Spleen (tissue), 11 donors: ENCODE data around the gene CHKB. TPM values are rescaled to one million over a fixed set of nuclear protein-coding genes. Genes with fewer than 3 reads are reported as not detected.
"Not testable (repeated sequence)": the region's sequence is repeated elsewhere in the genome, so short reads cannot be mapped to it uniquely, and the experiment has no call there.

Experiments used
- DNase-seq: peaks from one replicate; pipeline ENCODE4 v3.0.0-alpha.2; 2020
- H3K27ac ChIP-seq, 8 donors: fragments of 200-600 bp; sonication (generic) in 7 of 8; 1 replicate in 4 of 8; 2 replicates in 4 of 8; pipeline versions ENCODE4 v1.5.0 to v1.8.0; 2016 to 2021; ENCODE audit warnings: inconsistent platforms in 4 of 8, mild to moderate bottlenecking in 4 of 8, moderate library complexity in 1 of 8
- H3K27me3 ChIP-seq, 7 donors: fragments of 200-600 bp; sonication (generic) in 6 of 7; replicated peaks in 1 of 7; 1 replicate in 4 of 7; 2 replicates in 3 of 7; pipeline versions ENCODE4 v1.5.0 to v1.8.0; 2016 to 2021; ENCODE audit warnings: inconsistent platforms in 3 of 7, mild to moderate bottlenecking in 1 of 7
- H3K36me3 ChIP-seq, 6 donors: fragments of 200-600 bp; sonication (generic) in 5 of 6; 1 replicate in 4 of 6; 2 replicates in 2 of 6; pipeline versions ENCODE4 v1.5.0 to v1.8.0; 2016 to 2021; ENCODE audit warnings: inconsistent platforms in 2 of 6
- H3K4me1 ChIP-seq, 6 donors: fragments of 200-600 bp; sonication (generic) in 5 of 6; 1 replicate in 3 of 6; 2 replicates in 3 of 6; pipeline versions ENCODE4 v1.5.0 to v1.8.0; 2016 to 2021; ENCODE audit warnings: inconsistent platforms in 3 of 6
- H3K4me3 ChIP-seq, 8 donors: fragments of 200-600 bp; sonication (generic) in 7 of 8; 1 replicate in 4 of 8; 2 replicates in 4 of 8; pipeline versions ENCODE4 v1.5.0 to v1.8.0; 2016 to 2021; ENCODE audit warnings: inconsistent platforms in 4 of 8, mild to moderate bottlenecking in 4 of 8, moderate library complexity in 2 of 8
- H3K9me3 ChIP-seq, 8 donors: fragments of 200-600 bp; sonication (generic) in 7 of 8; 1 replicate in 4 of 8; 2 replicates in 4 of 8; pipeline versions ENCODE4 v1.5.0 to v1.8.0; 2016 to 2021; ENCODE audit warnings: inconsistent platforms in 4 of 8
- CTCF ChIP-seq, 11 experiments: fragments of 200-600 bp in 7 of 11; fragments of 450-650 bp in 4 of 11; sonication (generic) in 4 of 11; IDR thresholded peaks in 8 of 11; conservative IDR thresholded peaks in 3 of 11; 1 replicate in 7 of 11; 2 replicates in 4 of 11; pipeline versions ENCODE4 v1.4.0 to v1.8.0; 2016 to 2021; ENCODE audit warnings: antibody characterized with exemption in 11 of 11, inconsistent platforms in 4 of 11, mild to moderate bottlenecking in 1 of 11
- POLR2A ChIP-seq, 3 donors: fragments of 450-650 bp; IDR thresholded peaks; one replicate each; pipeline ENCODE4 v1.5.1; 2017; ENCODE audit warnings: antibody characterized with exemption in 3 of 3, mild to moderate bottlenecking in 1 of 3
- POLR2AphosphoS5 ChIP-seq, 3 donors: sonication (generic); formaldehyde crosslinking; IDR thresholded peaks; one replicate each; pipeline ENCODE4 v1.5.1; 2017; ENCODE audit warnings: antibody characterized with exemption in 3 of 3
- WGBS, 5 donors: extraction: QIAGEN DNeasy Blood & Tissue Kit in 3 of 5; methylation state at CpG; one replicate each; pipeline versions ENCODE4 v1.1.5 to v1.1.7; 2013 to 2018; 5-methylcytosine and 5-hydroxymethylcytosine counted together
- intact Hi-C: fragments of 100-400 bp; cut with DNase I; formaldehyde crosslinking; loops from one replicate; pipeline ENCODE4 v1.15.0; 2023; ENCODE audit warnings: low total_unique reads
- polyA plus RNA-seq, 3 donors: library from polyadenylated mRNA; stranded (reverse); fragments of 200-250 nt; gene quantifications; one replicate each; pipeline ENCODE4 v1.2.1, GENCODE V29; 2013
- total RNA-seq, 7 donors: library from RNA; depleted of rRNA in 3 of 7; stranded (reverse); fragments of >200 nt in 3 of 7; fragmentation: NEBNext Ultra II Directional in 4 of 7; extraction: Animal tissue kit (Norgen Biotek cat#: 25700) in 4 of 7; gene quantifications; one replicate each; pipeline versions ENCODE4 v1.1.0 to v1.2.1, GENCODE V29; 2016 to 2021
- donor health status: healthy with polysubstance abuse.
- donor health status: DM: no; HTN: no; CAD: no; lungs with moderate emphysema.
- donor health status: DM: no; HTN: no; CAD: no.
- donor health status: Bipolar disorder and iron deficiency.
- donor health status: healthy.
- donor health status: DM: no; HTN: no; CAD: no.
- donor health status: DM: yes; HTN: yes; CAD: no.

The CHKB gene
- total and polyA plus RNA-seq, 10 donors, result 94.4 to 502 (median 129) TPM

GRCh38 chr22:50544746-50545253 is 37.8 kb downstream of the CHKB start:
- Histone ChIP-seq H3K27me3 (peaks cover 0 to 34% (median 14%) of the 10 kb centered on the region in 7 donors), H3K4me1 (peaks cover 30 to 99% (median 66%) of the 10 kb centered on the region in 6 donors), H3K9me3 (no peaks in the 10 kb centered on the region), H3K4me3 (peak overlapping the region in 2 of 8 donors; percentile 19 to 60), H3K36me3 (no peaks in the 10 kb centered on the region), H3K27ac (peak overlapping the region; percentile 59 to 100 (median 98))
- peak; percentile 82 for DNase-seq
- no peak for TF ChIP-seq CTCF (IDR thresholded peaks at IDR 0.05 in 8 of 11, conservative IDR thresholded peaks at IDR 0.05 in 3 of 11)
- no peak for TF ChIP-seq POLR2A (IDR thresholded peaks at IDR 0.05)
- TF ChIP-seq POLR2AphosphoS5 (IDR thresholded peaks at IDR 0.05), result no peak
- intact Hi-C loops, result no loop called here
- 49 to 72% (median 50%) methylated on average over 5 of the region's 5 CpGs for WGBS, 5 donors

DNA sequence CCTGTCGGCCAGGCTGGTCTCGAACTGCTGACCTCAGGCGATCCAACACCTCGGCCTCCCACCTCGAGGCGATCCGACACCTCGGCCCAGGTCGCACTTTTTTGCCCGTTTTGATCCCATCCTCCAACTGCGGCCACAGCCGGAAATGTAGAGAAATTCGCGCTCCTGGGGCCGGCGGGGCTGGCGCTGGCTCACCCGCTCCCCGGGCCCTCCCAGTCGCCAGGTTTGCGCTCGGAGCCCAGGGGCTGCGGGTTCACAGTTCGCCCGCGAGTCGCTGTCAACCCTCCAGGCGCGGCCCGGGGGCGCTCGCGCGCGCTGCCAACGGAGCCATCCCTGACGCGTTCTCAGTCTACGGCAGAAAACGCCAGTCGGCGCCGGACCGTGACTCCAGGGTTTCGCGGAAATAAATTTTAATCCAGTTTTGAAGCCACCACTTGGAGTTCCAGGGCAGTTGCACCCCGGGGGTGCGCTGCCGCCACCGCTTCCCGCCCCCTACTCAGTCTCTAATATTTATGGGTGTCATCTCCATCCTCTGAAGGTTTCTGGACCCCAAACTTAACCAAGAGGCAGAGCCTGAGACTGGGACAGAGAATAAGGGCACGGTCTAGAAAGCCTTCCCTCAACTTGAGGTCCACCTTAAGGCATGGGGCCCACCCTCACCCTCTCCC is 38.4 kb downstream of the CHKB start:
- Histone ChIP-seq H3K27me3 (peaks cover 0 to 30% (median 14%) of the 10 kb centered on the region in 7 donors), H3K4me1 (peaks cover 27 to 99% (median 64%) of the 10 kb centered on the region in 6 donors), H3K4me3 (peak overlapping the region in 6 of 8 donors; percentile 5 to 60 (median 20)), H3K9me3 (no peaks in the 10 kb centered on the region), H3K36me3 (no peaks in the 10 kb centered on the region), H3K27ac (peak overlapping the region; percentile 59 to 100 (median 98))
- 3 to 10% (median 5%) methylated on average over 25 to 52 of the region's 52 CpGs for WGBS, 5 donors
- peak; percentile 97 for DNase-seq
- intact Hi-C loops, result no loop called here
- TF ChIP-seq CTCF (IDR thresholded peaks at IDR 0.05 in 8 of 11, conservative IDR thresholded peaks at IDR 0.05 in 3 of 11) (peak; percentile 35 to 84 (median 68)), POLR2AphosphoS5 (IDR thresholded peaks at IDR 0.05) (peak; percentile 75 to 88 (median 77)), POLR2A (IDR thresholded peaks at IDR 0.05) (no peak)

GRCh38 chr22:50542416-50542927 is 40.2 kb downstream of the CHKB start:
- Histone ChIP-seq H3K27me3 (peaks cover 0 to 17% (median 2%) of the 10 kb centered on the region in 7 donors), H3K36me3 (no peaks in the 10 kb centered on the region), H3K4me3 (peak overlapping the region in 1 of 8 donors; percentile 59), H3K27ac (peak overlapping the region; percentile 35 to 100 (median 98)), H3K9me3 (no peaks in the 10 kb centered on the region), H3K4me1 (peaks cover 37 to 99% (median 68%) of the 10 kb centered on the region in 6 donors)
- TF ChIP-seq CTCF (IDR thresholded peaks at IDR 0.05 in 8 of 11, conservative IDR thresholded peaks at IDR 0.05 in 3 of 11) (peak in 6 of 11 experiments; percentile 20 to 64 (median 46)), POLR2AphosphoS5 (IDR thresholded peaks at IDR 0.05) (peak; percentile 62 to 89 (median 81)), POLR2A (IDR thresholded peaks at IDR 0.05) (peak in 1 of 3 donors; percentile 26)
- DNase-seq, result peak; percentile 90
- WGBS, 5 donors, result 52 to 77% (median 62%) methylated on average over 19 of the region's 19 CpGs
- intact Hi-C loops, result no loop called here

DNA sequence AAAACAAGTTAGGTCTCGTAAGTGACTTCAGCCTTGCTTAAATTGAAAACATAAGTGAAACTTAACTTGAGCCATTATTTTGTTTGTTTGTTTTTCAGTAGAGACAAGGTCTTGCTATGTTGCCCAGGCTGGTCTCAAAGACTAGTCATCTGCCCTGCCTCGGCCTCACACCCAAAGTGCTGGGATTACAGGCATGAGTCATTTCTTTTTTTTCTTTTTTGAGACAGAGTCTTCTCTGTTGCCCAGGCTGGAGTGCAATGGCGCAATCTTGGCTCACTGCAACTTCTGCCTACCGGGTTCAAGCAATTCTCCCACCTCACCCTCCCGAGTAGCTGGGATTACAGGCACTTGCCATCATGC is 41.0 kb downstream of the CHKB start:
- intact Hi-C loops, H3K36me3 ChIP-seq, H3K9me3 ChIP-seq, H3K27me3 ChIP-seq: not testable (repeated sequence)
- peak; percentile 84 for DNase-seq
- peaks cover 37 to 100% (median 68%) of the 10 kb centered on the region in 6 donors for H3K4me1 ChIP-seq
- peak in 1 of 3 donors; percentile 70 for TF ChIP-seq POLR2AphosphoS5 (IDR thresholded peaks at IDR 0.05)
- H3K27ac ChIP-seq, result peak overlapping the region; percentile 89 to 100 (median 98)
- 40 to 60% (median 53%) methylated on average over 5 of the region's 5 CpGs for whole genome bisulfite sequencing, 5 donors
- H3K4me3 ChIP-seq, result peak overlapping the region in 1 of 8 donors; percentile 59
